Measurements from ENCODE around the gene SEMA4D.

- TF ChIP-seq POLR2A (IDR thresholded peaks at IDR 0.05) (no peak), CTCF (IDR thresholded peaks at IDR 0.05 in 4 of 5, conservative IDR thresholded peaks at IDR 0.05 in 1 of 5) (no peak)
These were observed 3.7 kb downstream of the SEMA4D start for GRCh38 chr9:89494199-89494598.

All from gastrocnemius medialis (tissue), 4 donors.